ENCODE measurements around the gene ABCC6.

Gene ABCC6

DNA sequence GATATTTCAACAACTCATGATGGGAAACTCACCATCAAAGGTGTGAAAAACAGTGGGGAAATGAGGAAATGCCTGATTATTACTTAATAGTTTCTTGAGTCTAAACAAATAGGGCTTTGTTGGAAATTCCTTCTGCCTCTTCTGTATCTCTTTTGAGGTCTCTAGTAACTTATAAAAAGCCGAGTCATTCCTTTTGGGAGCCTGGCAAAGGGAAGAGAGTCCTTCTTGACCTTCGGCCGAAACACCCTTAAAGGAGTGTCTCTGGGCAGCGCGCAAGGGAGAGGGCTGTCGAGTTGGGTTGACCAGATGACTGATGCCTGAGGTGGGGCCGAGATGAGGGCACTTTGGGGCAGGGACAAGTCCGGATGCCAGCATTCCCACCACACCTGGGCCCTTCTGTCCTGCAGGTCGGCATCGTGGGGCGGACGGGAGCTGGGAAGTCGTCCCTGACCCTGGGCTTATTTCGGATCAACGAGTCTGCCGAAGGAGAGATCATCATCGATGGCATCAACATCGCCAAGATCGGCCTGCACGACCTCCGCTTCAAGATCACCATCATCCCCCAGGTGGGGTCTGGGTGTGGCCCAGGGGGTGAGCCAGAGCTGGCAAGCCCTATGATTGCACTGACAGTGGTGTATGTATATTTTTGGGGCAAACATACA is 89.2 kb downstream of the ABCC6 start:
- Histone ChIP-seq H3K4me3 (ENCODE audit: low read depth, low read length) (no peak overlapping the region), H3K4me1 (ENCODE audit: control insufficient read depth, insufficient read depth, low read length) (no peaks in the 10 kb centered on the region), H3K9me3 (ENCODE audit: control insufficient read depth, insufficient read depth, low read length) (no peaks in the 10 kb centered on the region), H3K27me3 (ENCODE audit: control insufficient read depth, insufficient read depth, low read length) (no peaks in the 10 kb centered on the region), H3K9ac (ENCODE audit: low read depth, low read length) (no peak overlapping the region), H3K36me3 (ENCODE audit: control insufficient read depth, insufficient read depth, low read length) (peaks cover 46% of the 10 kb centered on the region)

DNA sequence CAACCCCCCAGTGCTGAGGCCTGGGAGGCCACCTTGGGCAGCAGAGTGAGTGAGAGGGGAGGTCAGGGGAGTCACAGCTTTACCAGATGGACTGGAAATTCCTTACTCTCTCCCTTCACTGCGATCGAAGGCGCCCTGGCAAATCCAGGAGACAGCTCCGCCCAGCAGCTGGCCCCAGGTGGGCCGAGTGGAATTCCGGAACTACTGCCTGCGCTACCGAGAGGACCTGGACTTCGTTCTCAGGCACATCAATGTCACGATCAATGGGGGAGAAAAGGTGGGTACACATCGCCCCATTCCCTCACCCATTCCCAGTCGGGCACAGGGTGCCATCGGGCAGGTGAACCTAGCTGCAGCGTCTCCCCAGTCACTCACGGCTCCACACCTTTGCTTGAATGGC is 91.6 kb downstream of the ABCC6 start:
- Histone ChIP-seq H3K36me3 (ENCODE audit: control insufficient read depth, insufficient read depth, low read length) (peaks cover 31% of the 10 kb centered on the region), H3K9ac (ENCODE audit: low read depth, low read length) (no peak overlapping the region), H3K4me3 (ENCODE audit: low read depth, low read length) (no peak overlapping the region), H3K4me1 (ENCODE audit: control insufficient read depth, insufficient read depth, low read length) (no peaks in the 10 kb centered on the region), H3K9me3 (ENCODE audit: control insufficient read depth, insufficient read depth, low read length) (no peaks in the 10 kb centered on the region), H3K27me3 (ENCODE audit: control insufficient read depth, insufficient read depth, low read length) (no peaks in the 10 kb centered on the region)

DNA sequence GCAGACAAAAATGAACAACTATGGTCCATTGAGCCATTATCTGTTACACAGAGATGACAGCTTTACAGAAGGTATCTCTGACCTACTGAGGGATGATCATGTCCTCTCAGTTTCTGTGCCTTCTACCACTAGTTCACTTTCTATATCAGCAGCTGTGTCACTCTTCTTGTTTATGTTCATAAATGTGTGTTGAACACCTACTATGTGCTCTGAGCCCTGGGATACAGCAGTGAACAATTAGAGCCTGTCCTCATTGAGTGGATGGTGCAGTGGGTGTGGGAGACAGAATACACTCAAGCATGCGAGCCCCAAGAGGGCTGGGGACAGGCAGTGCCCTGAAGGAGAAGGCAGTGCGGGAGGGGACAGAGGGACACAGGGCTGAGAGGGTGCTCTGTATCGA is 92.1 kb downstream of the ABCC6 start:
- H3K4me3 ChIP-seq (ENCODE audit: low read depth, low read length), result no peak overlapping the region
- H3K36me3 ChIP-seq (ENCODE audit: control insufficient read depth, insufficient read depth, low read length), result peaks cover 26% of the 10 kb centered on the region
- H3K27me3 ChIP-seq (ENCODE audit: control insufficient read depth, insufficient read depth, low read length), result no peaks in the 10 kb centered on the region
- no peak overlapping the region for H3K9ac ChIP-seq (ENCODE audit: low read depth, low read length)
- no peaks in the 10 kb centered on the region for H3K4me1 ChIP-seq (ENCODE audit: control insufficient read depth, insufficient read depth, low read length)
- no peaks in the 10 kb centered on the region for H3K9me3 ChIP-seq (ENCODE audit: control insufficient read depth, insufficient read depth, low read length)

DNA sequence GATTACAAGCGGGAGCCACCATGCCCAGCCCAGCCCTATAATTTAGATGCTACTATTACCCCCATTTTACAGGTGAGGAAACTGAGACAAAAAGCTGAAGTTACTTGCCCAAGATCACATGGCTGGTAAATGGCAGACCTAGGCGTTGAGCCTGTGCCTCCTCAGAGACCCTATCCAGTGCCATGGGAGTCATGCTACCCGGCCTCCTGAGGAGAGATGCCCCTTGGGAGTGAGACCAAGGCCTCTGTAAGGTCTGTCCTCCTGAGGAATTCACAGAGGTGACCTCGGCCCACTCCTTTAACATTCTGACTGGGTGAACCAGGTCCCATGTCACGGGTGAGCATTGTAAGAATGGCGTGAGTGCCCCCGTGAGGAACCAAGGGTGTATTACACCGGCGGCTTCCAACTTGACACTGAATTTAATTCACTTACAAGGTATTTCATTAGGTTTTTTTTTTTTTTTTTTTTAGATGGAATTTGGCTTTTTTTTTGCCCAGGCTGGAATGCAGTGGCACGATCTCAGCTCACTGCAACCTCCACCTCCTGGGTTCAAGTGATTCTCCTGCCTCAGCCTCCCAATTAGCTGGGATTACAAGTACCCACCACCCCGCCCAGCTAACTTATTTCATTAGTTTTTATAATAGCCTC is 95.7 kb downstream of the ABCC6 start:
- peaks cover 29% of the 10 kb centered on the region for H3K36me3 ChIP-seq (ENCODE audit: control insufficient read depth, insufficient read depth, low read length)
- no peaks in the 10 kb centered on the region for H3K9me3 ChIP-seq (ENCODE audit: control insufficient read depth, insufficient read depth, low read length)
- no peaks in the 10 kb centered on the region for H3K27me3 ChIP-seq (ENCODE audit: control insufficient read depth, insufficient read depth, low read length)
- H3K9ac ChIP-seq (ENCODE audit: low read depth, low read length), result no peak overlapping the region
- no peak overlapping the region for H3K4me3 ChIP-seq (ENCODE audit: low read depth, low read length)
- H3K4me1 ChIP-seq (ENCODE audit: control insufficient read depth, insufficient read depth, low read length), result no peaks in the 10 kb centered on the region

DNA sequence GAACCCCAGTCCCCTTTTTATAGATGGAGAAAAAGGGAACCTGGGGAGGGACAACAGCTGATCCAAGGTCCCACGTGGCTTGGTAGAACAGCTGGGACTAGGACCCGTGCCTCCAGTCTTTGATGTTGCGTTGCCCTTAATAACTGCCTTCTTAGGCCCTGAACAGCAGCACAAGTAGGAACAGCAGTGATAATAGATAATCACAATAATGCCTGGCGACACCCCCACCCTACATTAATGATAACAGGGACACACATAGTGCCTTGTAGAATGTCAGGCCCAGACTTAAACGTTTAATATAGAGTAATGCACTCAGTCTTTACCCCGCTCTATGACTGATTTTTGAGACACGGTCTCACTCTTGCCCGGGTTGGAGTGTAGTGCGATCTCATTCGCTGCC is 96.4 kb downstream of the ABCC6 start:
- Histone ChIP-seq H3K27me3 (ENCODE audit: control insufficient read depth, insufficient read depth, low read length) (no peaks in the 10 kb centered on the region), H3K4me1 (ENCODE audit: control insufficient read depth, insufficient read depth, low read length) (no peaks in the 10 kb centered on the region), H3K9ac (ENCODE audit: low read depth, low read length) (no peak overlapping the region), H3K36me3 (ENCODE audit: control insufficient read depth, insufficient read depth, low read length) (peaks cover 34% of the 10 kb centered on the region), H3K4me3 (ENCODE audit: low read depth, low read length) (no peak overlapping the region), H3K9me3 (ENCODE audit: control insufficient read depth, insufficient read depth, low read length) (no peaks in the 10 kb centered on the region)

DNA sequence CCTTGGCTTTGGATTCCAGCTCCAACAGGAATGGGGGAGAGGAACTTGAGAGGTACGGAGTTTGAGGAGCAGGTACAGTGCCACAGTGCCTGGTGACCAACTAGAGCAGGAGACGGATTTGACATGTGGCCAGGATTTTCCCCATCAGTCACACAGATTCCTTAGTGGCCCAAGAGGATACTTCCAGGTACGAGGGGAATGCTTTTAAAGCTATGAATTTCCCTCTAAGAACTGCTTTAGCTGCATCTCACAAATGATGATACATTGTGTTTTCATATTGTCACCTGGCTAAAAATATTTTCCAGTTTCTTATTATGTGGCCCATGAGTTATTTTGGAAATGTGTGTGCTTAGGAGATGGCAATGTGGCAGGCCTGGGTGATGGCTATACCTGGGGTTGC is 98.3 kb downstream of the ABCC6 start:
- peaks cover 41% of the 10 kb centered on the region for H3K36me3 ChIP-seq (ENCODE audit: control insufficient read depth, insufficient read depth, low read length)
- no peak overlapping the region for H3K9ac ChIP-seq (ENCODE audit: low read depth, low read length)
- no peaks in the 10 kb centered on the region for H3K4me1 ChIP-seq (ENCODE audit: control insufficient read depth, insufficient read depth, low read length)
- H3K27me3 ChIP-seq (ENCODE audit: control insufficient read depth, insufficient read depth, low read length), result no peaks in the 10 kb centered on the region
- no peaks in the 10 kb centered on the region for H3K9me3 ChIP-seq (ENCODE audit: control insufficient read depth, insufficient read depth, low read length)
- no peak overlapping the region for H3K4me3 ChIP-seq (ENCODE audit: low read depth, low read length)

DNA sequence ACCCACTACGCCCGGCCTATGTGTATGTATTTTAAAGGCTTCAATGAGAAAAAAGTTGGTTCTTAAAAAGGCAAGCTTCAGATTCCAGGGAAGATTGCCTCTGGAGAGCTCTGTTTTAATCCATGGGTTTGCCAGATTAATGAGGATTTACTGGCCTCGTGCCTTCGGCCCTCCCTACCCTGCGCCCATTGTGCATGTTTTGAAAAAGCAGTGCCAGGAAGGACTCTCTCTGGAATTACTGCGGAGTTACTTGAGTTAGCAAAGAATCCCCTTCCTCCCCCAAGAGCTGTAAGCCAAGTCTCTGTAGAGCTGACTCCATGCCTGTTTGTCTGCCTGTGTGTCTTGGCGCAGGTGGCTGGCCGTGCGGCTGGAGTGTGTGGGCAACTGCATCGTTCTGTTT is 98.9 kb downstream of the ABCC6 start:
- no peak overlapping the region for H3K4me3 ChIP-seq (ENCODE audit: low read depth, low read length)
- H3K27me3 ChIP-seq (ENCODE audit: control insufficient read depth, insufficient read depth, low read length), result no peaks in the 10 kb centered on the region
- H3K9ac ChIP-seq (ENCODE audit: low read depth, low read length), result no peak overlapping the region
- H3K36me3 ChIP-seq (ENCODE audit: control insufficient read depth, insufficient read depth, low read length), result peaks cover 37% of the 10 kb centered on the region
- H3K9me3 ChIP-seq (ENCODE audit: control insufficient read depth, insufficient read depth, low read length), result no peaks in the 10 kb centered on the region
- H3K4me1 ChIP-seq (ENCODE audit: control insufficient read depth, insufficient read depth, low read length), result no peaks in the 10 kb centered on the region

DNA sequence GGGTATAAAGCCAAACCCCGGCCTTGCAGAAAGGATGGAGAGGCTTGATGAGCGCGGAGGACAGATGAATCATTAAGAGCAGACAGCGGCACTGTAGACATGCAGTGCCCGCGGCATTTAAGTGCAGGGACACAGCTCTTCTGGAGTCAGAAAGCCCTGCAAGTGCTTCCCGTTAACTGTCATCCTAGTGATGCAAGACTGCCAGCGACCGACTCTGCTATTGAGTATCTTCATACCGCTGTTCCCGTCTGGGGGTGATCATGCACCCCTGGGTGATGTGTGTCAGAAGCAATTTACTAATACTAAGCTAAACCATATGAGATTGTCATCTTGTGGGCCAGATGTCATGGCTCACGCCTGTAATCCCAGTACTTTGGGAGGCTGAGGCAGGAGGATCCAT is 101.0 kb downstream of the ABCC6 start:
- Histone ChIP-seq H3K9me3 (ENCODE audit: control insufficient read depth, insufficient read depth, low read length) (no peaks in the 10 kb centered on the region), H3K27me3 (ENCODE audit: control insufficient read depth, insufficient read depth, low read length) (no peaks in the 10 kb centered on the region), H3K4me3 (ENCODE audit: low read depth, low read length) (no peak overlapping the region), H3K4me1 (ENCODE audit: control insufficient read depth, insufficient read depth, low read length) (no peaks in the 10 kb centered on the region), H3K36me3 (ENCODE audit: control insufficient read depth, insufficient read depth, low read length) (peaks cover 41% of the 10 kb centered on the region), H3K9ac (ENCODE audit: low read depth, low read length) (no peak overlapping the region)

DNA sequence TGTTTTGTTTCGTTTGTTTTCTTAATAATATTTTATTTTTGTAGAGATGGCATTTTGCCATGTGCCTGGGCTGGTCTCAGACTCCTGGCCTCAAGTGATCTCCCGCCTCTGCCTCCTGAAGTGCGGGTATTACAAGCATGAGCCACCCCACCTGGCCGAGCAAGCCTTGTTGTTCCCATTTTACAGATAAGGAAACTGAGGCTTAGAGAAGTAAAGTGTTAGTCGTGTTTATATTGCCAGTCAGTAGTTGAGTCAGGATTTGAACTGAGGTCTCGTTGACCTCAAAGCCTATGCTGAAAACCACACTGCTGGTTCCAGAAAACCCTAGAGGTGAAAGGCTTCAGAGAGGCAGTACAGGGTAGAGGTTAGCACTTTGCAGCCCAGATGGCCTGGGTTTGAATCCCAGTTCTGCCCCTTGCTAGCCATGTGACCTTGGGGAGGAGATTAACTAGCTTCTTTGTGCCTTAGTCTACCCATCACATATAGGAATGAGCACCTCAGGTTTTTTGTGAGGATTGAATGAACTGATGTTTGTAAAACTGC is 102.0 kb downstream of the ABCC6 start:
- no peaks in the 10 kb centered on the region for H3K27me3 ChIP-seq (ENCODE audit: control insufficient read depth, insufficient read depth, low read length)
- H3K4me3 ChIP-seq (ENCODE audit: low read depth, low read length), result no peak overlapping the region
- H3K4me1 ChIP-seq (ENCODE audit: control insufficient read depth, insufficient read depth, low read length), result no peaks in the 10 kb centered on the region
- H3K36me3 ChIP-seq (ENCODE audit: control insufficient read depth, insufficient read depth, low read length), result peaks cover 45% of the 10 kb centered on the region
- no peaks in the 10 kb centered on the region for H3K9me3 ChIP-seq (ENCODE audit: control insufficient read depth, insufficient read depth, low read length)
- no peak overlapping the region for H3K9ac ChIP-seq (ENCODE audit: low read depth, low read length)

DNA sequence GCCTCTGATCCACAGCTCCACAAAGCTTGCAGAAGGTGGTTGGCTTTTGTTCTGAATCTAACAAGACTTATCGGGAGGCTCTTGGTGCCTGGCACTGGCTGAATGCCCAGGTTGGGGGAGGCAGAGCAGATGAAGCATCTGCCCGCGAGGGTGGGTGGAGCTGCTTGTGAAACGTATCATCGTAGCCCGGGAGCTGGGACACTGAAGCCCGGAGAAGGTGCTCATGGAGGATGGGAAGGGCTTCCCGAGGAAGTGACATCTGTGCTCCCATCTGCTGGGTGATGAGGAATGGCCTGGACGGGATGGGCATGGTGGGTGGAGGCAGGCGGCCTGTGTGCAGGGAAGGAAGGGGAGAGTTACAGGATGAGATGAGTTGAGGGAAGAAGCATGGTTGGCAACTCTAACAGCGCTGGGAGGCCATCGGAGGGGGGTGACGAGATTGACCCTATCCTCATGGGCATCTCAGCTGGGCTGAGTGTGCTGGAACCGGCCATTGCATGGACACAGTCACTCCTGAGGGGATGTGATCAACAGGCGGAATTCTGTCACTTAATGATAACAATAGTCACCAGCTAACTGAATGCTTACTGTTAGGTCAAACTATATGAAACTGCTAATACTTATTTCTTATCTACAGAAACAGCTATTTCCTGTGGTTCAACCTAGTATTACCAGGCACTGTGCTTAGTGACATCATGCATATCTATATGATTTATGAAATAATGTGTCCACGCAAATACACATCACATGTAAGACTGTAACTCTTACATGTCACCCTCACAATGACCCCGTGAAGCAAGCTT is 102.7 kb downstream of the ABCC6 start:
- Histone ChIP-seq H3K4me1 (ENCODE audit: control insufficient read depth, insufficient read depth, low read length) (no peaks in the 10 kb centered on the region), H3K9ac (ENCODE audit: low read depth, low read length) (no peak overlapping the region), H3K4me3 (ENCODE audit: low read depth, low read length) (no peak overlapping the region), H3K9me3 (ENCODE audit: control insufficient read depth, insufficient read depth, low read length) (no peaks in the 10 kb centered on the region), H3K27me3 (ENCODE audit: control insufficient read depth, insufficient read depth, low read length) (no peaks in the 10 kb centered on the region), H3K36me3 (ENCODE audit: control insufficient read depth, insufficient read depth, low read length) (peaks cover 48% of the 10 kb centered on the region)

DNA sequence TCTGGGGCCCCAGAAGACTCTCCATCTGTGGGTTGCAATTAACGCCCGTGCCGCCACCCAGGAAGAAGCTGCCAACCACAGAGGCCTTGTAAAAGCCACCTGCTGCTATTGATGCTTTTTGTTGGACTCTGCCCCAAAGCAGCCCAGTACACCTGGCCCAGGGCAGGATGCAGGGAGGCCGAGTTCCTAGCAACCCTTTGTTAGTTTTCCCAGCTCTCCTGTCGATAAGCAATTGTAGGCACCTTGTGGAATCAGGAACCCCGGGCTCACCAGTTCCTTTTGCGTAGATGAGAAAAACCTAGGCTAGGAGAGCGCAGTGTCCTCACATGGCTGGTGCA is 103.3 kb downstream of the ABCC6 start:
- Histone ChIP-seq H3K27me3 (ENCODE audit: control insufficient read depth, insufficient read depth, low read length) (no peaks in the 10 kb centered on the region), H3K4me3 (ENCODE audit: low read depth, low read length) (no peak overlapping the region), H3K9me3 (ENCODE audit: control insufficient read depth, insufficient read depth, low read length) (no peaks in the 10 kb centered on the region), H3K36me3 (ENCODE audit: control insufficient read depth, insufficient read depth, low read length) (peaks cover 47% of the 10 kb centered on the region), H3K4me1 (ENCODE audit: control insufficient read depth, insufficient read depth, low read length) (no peaks in the 10 kb centered on the region), H3K9ac (ENCODE audit: low read depth, low read length) (no peak overlapping the region)

DNA sequence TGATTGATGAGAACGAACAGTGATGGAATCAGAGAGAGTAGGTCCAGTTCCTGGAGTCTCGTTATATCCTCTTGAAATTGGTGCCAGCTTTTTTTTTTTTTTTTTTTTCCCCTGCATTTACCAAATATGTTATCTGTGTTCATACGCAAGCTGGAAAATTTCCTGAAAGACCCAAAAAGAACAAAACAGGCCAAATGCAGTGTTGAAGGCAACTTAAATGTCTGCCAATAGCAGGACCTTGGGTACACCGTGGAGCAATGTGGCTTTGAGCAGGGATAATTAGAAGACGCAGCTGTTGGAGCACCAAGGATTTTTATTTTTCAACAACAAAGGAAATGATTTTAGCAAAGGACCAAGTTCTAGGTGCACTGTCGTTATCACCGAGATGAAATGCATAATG is 105.0 kb downstream of the ABCC6 start:
- H3K4me3 ChIP-seq (ENCODE audit: low read depth, low read length), result no peak overlapping the region
- H3K4me1 ChIP-seq (ENCODE audit: control insufficient read depth, insufficient read depth, low read length), result no peaks in the 10 kb centered on the region
- H3K9ac ChIP-seq (ENCODE audit: low read depth, low read length), result no peak overlapping the region
- H3K36me3 ChIP-seq (ENCODE audit: control insufficient read depth, insufficient read depth, low read length), result peaks cover 37% of the 10 kb centered on the region
- no peaks in the 10 kb centered on the region for H3K27me3 ChIP-seq (ENCODE audit: control insufficient read depth, insufficient read depth, low read length)
- no peaks in the 10 kb centered on the region for H3K9me3 ChIP-seq (ENCODE audit: control insufficient read depth, insufficient read depth, low read length)

All from iPS-15b (cell line).